Stimulated activated CD4-positive, alpha-beta T cell treated with anti-CD3 and anti-CD28 coated beads, Interleukin-1b, Interleukin-23, amount 100 ng/mL, for 1 hour (primary cell): ENCODE results near the gene MTA1.

Experiments
- DNase-seq, 2 donors: peaks; one replicate each; pipeline ENCODE4 v3.0.0-alpha.2; 2020; ENCODE audit warnings: low read depth in 2 of 2

MTA1 gene

GRCh38 chr14:105386581-105387529 is 32.8 kb upstream of the MTA1 start:
- no peak for DNase-seq

- DNase-seq: no peak
Observed at GRCh38 chr14:105387530-105387922, 32.1 kb upstream of the MTA1 start.

- DNase-seq: no peak
Observed at GRCh38 chr14:105388110-105388951, 31.3 kb upstream of the MTA1 start.

GRCh38 chr14:105388976-105389375 is 30.7 kb upstream of the MTA1 start:
- DNase-seq: no peak

- no peak for DNase-seq
Observed at GRCh38 chr14:105389534-105389933, 30.1 kb upstream of the MTA1 start.

- no peak for DNase-seq
Observed at GRCh38 chr14:105389976-105390848, 29.4 kb upstream of the MTA1 start.

GRCh38 chr14:105390849-105391500 is 28.7 kb upstream of the MTA1 start:
- DNase-seq: no peak

- DNase-seq: no peak
Observed at GRCh38 chr14:105391541-105391940, 28.1 kb upstream of the MTA1 start.

- DNase-seq: no peak
Observed at GRCh38 chr14:105392131-105393090, 27.2 kb upstream of the MTA1 start.

- no peak for DNase-seq
Observed at GRCh38 chr14:105393151-105393550, 26.5 kb upstream of the MTA1 start.

GRCh38 chr14:105394714-105395537 is 24.7 kb upstream of the MTA1 start:
- DNase-seq: no peak

- no peak for DNase-seq
Observed at GRCh38 chr14:105395538-105395854, 24.1 kb upstream of the MTA1 start.

GRCh38 chr14:105397350-105397931 is 22.2 kb upstream of the MTA1 start:
- no peak for DNase-seq

GRCh38 chr14:105398044-105398725 is 21.4 kb upstream of the MTA1 start, which contains the start of gene TEX22:
TSS of gene TEX22 (plus strand) at chr14:105398538. CDS start at chr14:105399341, 803 bp downstream.
- DNase-seq: peak; percentile 72 to 94

GRCh38 chr14:105398726-105399465 is 20.7 kb upstream of the MTA1 start:
- no peak for DNase-seq

- DNase-seq: no peak
Observed at GRCh38 chr14:105399466-105399775, 20.2 kb upstream of the MTA1 start.

- DNase-seq: no peak
Observed at GRCh38 chr14:105400016-105400415, 19.6 kb upstream of the MTA1 start.

GRCh38 chr14:105401699-105402098 is 17.9 kb upstream of the MTA1 start:
- DNase-seq: no peak
